ENCODE measurements around the gene TRPT1.

Gene TRPT1

DNA sequence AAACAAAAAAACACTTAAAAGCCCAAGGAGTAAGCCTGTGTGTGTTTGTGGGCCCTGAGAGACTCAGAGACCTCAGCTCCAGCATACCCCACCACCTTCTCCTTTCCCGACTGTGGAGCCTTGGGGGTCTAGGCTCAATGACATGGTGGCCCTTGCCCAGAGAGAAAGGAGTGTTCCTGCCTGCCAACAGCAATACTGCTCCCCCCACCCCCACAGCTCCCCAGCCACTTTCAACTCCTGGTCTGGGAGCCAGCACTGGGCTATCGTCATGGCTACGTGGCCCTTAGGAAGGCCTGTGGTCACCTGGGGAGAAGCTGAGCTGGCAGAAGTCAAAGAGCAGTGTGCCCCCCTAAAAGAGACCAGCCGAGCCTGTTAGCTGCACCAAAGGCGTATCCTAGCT lies 18.1 kb upstream of the TRPT1 start:
- DNase-seq = no peak

GRCh38 chr11:64243236-64243854 lies 17.4 kb upstream of the TRPT1 start:
- no peak for DNase-seq

DNA sequence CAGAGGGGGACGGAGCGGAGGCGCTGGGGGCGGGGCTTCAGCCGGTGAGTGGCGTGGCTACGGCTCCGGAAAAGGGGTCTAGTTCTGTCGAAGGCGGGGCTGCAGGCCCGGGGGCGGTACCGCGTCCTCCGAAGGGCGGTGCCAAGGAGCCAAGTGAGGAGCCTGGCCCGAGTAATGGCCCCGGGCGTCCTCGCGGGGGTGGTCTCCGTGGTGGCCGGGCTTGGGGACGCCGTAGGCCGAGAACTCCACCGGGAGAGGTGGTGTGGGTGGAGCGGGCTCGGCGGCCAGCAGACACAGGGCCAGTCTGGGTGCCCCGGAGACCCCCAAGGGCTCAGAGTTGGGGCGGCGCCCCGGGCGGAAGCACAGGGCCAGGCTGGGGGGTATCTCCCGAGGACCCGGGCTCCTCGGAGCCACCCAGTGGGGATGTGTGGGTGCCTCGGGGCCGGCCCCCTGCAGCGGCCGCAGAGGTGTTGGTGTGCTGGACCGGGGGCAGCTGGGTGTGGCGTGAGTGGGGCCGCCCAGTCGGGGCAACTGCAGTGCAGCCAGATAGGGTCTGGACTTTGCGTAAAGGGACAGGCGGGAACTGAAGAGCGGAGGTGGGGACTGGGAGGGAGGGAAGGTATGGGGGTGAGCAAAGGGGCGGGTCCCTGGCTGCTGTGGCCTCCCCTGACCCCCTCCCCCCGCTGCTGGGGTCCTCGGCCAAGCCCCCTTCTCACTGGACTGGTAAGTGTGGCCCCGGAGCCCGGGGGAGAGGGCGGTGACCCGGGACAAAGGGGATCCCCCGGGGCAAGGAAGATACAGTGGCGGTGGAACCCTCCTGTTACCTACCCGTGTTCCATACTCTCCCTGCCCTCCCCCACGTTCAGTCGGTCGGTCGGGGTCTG lies 15.7 kb upstream of the TRPT1 start:
- no peak for DNase-seq

- peak; percentile 97 for DNase-seq
Measured at GRCh38 chr11:64241241-64241490, 15.2 kb upstream of the TRPT1 start.

GRCh38 chr11:64240435-64241240 lies 14.7 kb upstream of the TRPT1 start, which contains the start of gene FKBP2:
FKBP2 (plus strand) TSS chr11:64241095; CDS start chr11:64242388, 1,293 bp downstream.
- peak; percentile 93 to 98 for DNase-seq

- no peak for DNase-seq
Measured at GRCh38 chr11:64239662-64240434, 13.9 kb upstream of the TRPT1 start.

DNA sequence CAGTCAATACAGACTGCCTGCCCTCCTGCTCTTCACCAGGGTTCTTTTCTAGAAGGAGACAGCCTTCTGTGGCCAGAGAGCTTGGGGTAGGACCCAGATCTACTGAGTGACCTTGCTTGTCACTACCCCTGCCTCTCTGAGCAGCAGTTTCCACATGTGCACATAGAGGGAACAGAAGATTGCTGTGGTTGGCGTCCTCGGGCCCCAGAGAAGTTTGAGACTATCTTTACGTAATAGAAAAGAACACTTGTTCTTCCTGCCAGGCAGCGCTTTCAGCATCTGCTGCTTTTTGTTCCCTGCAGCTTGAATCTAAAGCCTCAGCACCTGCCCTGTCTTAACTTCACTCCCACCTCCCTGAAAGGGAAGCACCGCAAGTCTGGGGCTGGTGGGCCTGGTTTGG lies 13.0 kb upstream of the TRPT1 start:
- no peak for DNase-seq

- no peak for DNase-seq
Measured at GRCh38 chr11:64238076-64238475, 12.1 kb upstream of the TRPT1 start.

DNA sequence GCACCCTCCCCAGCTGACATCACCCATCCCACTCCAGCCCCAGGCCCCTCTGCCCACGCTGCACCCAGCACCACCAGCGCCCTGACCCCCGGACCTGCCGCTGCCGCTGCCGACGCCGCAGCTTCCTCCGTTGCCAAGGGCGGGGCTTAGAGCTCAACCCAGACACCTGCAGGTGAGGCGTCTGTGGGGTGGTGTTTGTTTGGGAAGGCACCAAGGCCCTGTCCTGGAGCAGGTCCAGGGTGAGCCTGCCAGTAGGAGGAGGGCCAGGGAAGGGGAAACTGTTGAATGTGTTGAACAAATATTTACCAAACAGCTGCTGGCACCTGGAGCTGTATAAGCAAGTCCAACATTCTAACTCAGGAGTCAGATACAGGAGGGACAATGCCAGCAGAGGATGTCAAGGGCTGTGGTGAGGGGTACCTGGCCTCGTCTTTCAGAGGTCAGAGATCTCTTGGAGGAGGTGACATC lies 11.5 kb upstream of the TRPT1 start:
- peak in 1 of 2 experiments; percentile 14 for DNase-seq

- no peak for DNase-seq
Measured at GRCh38 chr11:64235437-64236161, 9.6 kb upstream of the TRPT1 start.

DNA sequence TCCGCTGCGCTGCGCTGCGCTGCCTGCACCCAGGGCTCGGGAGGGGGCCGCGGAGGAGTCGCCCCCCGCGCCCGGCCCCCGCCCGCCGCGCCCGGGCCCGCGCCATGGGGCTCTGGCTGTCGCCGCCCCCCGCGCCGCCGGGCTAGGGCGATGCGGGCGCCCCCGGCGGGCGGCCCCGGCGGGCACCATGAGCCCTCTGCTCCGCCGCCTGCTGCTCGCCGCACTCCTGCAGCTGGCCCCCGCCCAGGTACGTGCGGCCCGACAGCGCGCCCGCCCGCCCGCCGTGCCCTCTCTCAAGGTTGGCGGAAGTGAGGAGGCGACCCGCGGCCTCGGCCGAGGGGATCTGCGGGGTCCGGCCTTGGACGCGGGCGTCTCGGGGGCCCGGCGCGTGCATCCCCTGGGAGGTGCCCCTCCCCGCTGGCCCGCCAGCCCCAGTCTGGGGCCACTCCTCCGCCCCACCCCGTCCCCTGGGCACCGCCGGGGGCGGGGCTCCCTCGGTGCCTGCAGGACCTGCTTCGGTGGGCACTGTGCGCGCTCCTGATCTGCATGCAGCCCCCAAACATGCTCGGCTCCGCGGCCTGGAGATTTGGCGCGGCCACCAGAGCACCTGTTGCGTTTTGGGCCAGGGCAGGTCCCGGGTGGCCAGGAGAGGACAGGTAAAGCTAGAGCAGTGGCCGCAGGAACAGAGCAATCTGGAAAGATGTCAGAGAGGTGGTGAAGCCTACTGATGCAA lies 8.8 kb upstream of the TRPT1 start:
- peak; percentile 33 to 50 for DNase-seq

DNA sequence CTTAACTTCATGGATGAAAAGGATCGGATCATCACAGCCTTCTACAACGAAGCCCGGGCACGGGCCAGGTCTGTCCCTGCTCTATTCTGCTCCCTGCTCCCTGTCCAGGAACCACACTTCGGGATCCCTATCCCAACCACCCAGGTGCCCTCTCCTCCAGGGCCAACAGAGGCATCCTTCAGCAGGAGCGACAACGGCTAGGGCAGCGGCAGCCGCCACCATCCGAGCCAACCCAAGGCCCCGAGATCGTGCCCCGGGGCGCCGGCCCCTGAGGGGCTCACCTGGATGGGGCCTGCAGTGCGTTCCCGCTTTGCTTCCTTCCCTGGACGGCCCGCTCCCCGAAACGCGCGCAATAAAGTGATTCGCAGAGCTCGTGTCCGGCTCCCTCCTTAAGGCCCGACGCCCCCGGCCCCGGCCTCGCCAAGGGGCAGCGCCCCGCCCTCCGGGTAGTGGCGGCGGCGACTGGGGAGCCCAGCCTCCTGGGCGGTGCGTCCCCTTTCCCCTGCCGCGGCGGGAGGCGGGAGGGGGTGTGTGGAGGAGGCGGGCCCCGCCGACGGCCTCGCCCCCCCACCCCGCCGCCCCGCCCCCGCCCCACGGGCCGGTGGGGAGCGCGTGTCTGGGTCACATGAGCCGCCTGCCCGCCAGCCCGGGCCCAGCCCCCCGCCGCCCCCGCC lies 8.1 kb upstream of the TRPT1 start, which contains the start of gene VEGFB:
Gene VEGFB, plus strand, starts transcription at position 672 of the 674 bp plus-strand sequence. CDS start 250 bp downstream, outside the sequence.
- peak; percentile 31 to 65 for DNase-seq

- no peak for DNase-seq
Measured at GRCh38 chr11:64232967-64233315, 7.0 kb upstream of the TRPT1 start.

GRCh38 chr11:64232182-64232966 lies 6.4 kb upstream of the TRPT1 start:
- DNase-seq = no peak

DNA sequence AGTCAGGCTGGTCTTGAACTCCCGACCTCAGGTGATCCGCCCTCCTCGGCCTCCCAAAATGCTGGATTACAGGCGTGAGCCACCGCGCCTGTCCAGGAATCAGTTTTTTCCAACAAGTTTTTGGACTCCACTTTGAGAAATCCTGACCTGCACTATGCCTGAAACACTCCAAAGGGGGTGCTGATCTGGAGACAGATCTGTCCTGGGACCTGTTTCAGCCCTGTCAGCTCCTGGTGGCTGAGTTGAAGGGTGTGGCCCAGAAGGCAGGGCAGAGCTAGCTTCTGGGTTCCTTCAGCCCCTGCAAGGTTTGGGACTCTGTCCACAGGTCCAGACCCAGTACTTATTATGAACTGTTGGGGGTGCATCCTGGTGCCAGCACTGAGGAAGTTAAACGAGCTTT lies 5.6 kb upstream of the TRPT1 start:
- no peak for DNase-seq

- no peak for DNase-seq
Measured at GRCh38 chr11:64230985-64231365, 5.0 kb upstream of the TRPT1 start.

DNA sequence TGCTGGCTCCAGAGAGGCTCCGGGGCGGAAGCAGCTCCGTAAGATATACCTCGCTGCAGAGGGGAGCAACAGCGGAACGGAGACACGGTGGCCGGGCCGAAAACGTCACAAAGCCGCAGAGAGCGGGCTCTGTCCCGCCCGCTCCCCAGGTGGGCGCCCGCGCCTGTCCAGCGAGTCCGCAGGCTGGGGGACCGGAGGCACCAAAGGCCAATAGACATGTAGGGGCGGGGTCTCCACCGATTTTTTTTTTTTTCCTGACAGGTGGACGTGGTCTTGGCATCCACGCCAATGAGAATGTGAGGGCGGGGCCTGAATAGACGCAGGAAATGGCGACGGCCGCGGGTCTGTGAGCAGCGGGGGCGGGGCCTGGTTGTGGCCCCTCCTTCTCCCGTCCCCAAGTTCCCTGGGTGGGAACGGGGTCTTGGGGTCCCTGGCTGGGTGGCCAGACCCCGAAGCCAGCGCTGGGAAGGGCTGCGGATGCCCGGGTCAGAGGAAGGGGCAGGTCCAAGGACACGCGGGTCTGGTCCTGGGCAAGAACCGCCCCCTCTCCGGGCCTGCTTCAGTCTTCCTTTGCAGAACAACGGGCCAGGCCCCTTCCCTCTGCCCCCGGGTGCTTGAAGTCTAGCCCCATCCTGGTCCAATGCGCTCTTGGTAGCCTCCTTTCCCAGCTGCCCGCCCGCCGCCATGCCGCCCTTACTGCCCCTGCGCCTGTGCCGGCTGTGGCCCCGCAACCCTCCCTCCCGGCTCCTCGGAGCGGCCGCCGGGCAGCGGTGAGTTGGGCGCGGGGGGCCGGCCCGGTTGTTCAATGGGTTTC lies 4.4 kb upstream of the TRPT1 start, which contains the start of gene DNAJC4:
Gene DNAJC4, plus strand, starts transcription at position 378 of the 814 bp plus-strand sequence. Its CDS starts 307 bp downstream, at position 685.
- peak; percentile 96 to 97 for DNase-seq

DNA sequence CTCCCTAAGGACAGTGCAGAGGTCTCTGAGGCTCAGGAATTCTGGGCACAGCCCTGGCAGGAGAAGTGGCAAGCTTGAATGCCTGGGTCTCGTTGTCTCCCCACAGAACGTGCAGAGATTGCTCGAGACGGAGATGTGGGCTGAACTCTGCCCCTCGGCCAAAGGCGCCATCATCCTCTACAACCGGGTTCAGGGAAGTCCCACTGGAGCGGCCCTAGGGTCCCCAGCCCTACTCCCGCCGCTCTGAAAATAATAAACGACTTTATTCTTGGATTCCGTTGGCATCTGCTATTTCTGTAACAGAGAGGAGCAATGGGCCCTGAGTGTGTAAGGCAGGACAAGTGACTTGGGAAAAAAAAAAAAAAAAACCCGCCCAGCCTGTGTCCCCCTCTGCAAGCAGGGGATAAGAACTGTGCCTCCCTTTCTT lies 3.8 kb upstream of the TRPT1 start:
- no peak for DNase-seq

Data from NCI-H1930 (cell line).